NT2/D1 (cell line): ENCODE results near the gene ADAM19.

ENCODE experiments used
- SUZ12 ChIP-seq: IDR thresholded peaks from 2 replicates; pipeline ENCODE4 v1.6.1; 2011; ENCODE audit not compliant: insufficient read length, insufficient read depth; ENCODE audit errors: extremely low read depth
- ZNF274 ChIP-seq: IDR thresholded peaks from 2 replicates; pipeline ENCODE4 v1.6.1; 2011; ENCODE audit warnings: mild to moderate bottlenecking, low read depth, low read length

DNA sequence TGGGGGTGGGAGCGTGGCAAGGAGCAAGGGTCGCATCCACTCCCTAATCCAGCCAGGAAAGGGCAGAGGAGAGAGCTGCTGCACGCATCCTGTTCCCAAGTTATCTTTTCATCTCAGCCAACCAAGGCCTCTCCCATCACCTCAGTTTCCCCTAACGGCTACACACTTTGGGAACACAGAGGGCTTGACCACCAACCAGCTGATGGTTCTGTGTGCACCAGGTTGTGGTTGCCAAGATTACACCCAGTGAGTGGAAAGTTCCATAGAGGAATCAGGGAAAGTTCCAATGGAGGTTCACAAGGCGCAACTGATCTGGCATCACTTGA, 53.9 kb downstream of the ADAM19 start:
- TF ChIP-seq ZNF274 (no peak), SUZ12 (no peak)
